Stomach (tissue), 9 donors: Measurements from ENCODE around the gene IL20RA. TPM values are rescaled to one million over a fixed set of nuclear protein-coding genes. Genes with fewer than 3 reads are reported as not detected.

Experiments
- DNase-seq, 2 donors: peaks; one replicate each; pipeline versions ENCODE4 v3.0.0 to v3.0.0-alpha.2; 2013 to 2019
- H3K27ac ChIP-seq, 5 donors: fragments of 200-600 bp in 4 of 5; sonication (generic) in 4 of 5; one replicate each; pipeline ENCODE4 v1.5.1; 2013 to 2019; ENCODE audit warnings: mild to moderate bottlenecking in 1 of 5, moderate library complexity in 1 of 5
- H3K27me3 ChIP-seq, 3 donors: fragments of 200-600 bp; sonication (generic); one replicate each; pipeline ENCODE4 v1.5.1; 2017 to 2019; ENCODE audit warnings: mixed run types in 1 of 3
- H3K36me3 ChIP-seq, 4 donors: fragments of 200-600 bp; sonication (generic); 1 replicate in 3 of 4; 2 replicates in 1 of 4; pipeline ENCODE4 v1.5.1; 2016 to 2019
- H3K4me1 ChIP-seq, 4 donors: fragments of 200-600 bp; sonication (generic); one replicate each; pipeline ENCODE4 v1.5.1; 2016 to 2019
- H3K4me3 ChIP-seq, 4 donors: fragments of 200-600 bp; sonication (generic) in 3 of 4; one replicate each; pipeline ENCODE4 v1.5.1; 2016 to 2019; ENCODE audit warnings: mild to moderate bottlenecking in 1 of 4
- H3K9me3 ChIP-seq, 4 donors: fragments of 200-600 bp; sonication (generic); one replicate each; pipeline ENCODE4 v1.5.1; 2016 to 2019
- CTCF ChIP-seq, 7 experiments: fragments of 450-650 bp in 4 of 7; fragments of 200-600 bp in 3 of 7; sonication (generic) in 3 of 7; IDR thresholded peaks; one replicate each; pipeline ENCODE4 v1.5.1; 2016 to 2019; ENCODE audit warnings: antibody characterized with exemption in 7 of 7, control low read depth in 2 of 7, mild to moderate bottlenecking in 1 of 7
- EP300 ChIP-seq: sonication (generic); formaldehyde crosslinking; IDR thresholded peaks from one replicate; pipeline ENCODE4 v1.6.1; 2017; ENCODE audit warnings: antibody characterized with exemption
- POLR2A ChIP-seq, 4 donors: fragments of 450-650 bp; IDR thresholded peaks; one replicate each; pipeline ENCODE4 v1.6.1; 2016; ENCODE audit warnings: antibody characterized with exemption in 4 of 4, control low read depth in 2 of 4, mild to moderate bottlenecking in 1 of 4, moderate library complexity in 1 of 4
- POLR2AphosphoS5 ChIP-seq, 3 donors: sonication (generic); formaldehyde crosslinking; IDR thresholded peaks; one replicate each; pipeline ENCODE4 v1.6.1; 2016; ENCODE audit warnings: antibody characterized with exemption in 3 of 3
- WGBS, 5 donors: extraction: QIAGEN DNeasy Blood & Tissue Kit in 3 of 5; methylation state at CpG; one replicate each; pipeline versions ENCODE4 v1.1.5 to v1.1.7; 2013 to 2018; 5-methylcytosine and 5-hydroxymethylcytosine counted together
- intact Hi-C: fragments of 100-400 bp; cut with DNase I; formaldehyde crosslinking; loops from one replicate; pipeline ENCODE4 v1.15.1; 2023; ENCODE audit warnings: low total_unique reads
- polyA plus RNA-seq, 3 donors: library from polyadenylated mRNA; stranded (reverse); fragments of 200-250 nt; gene quantifications; one replicate each; pipeline ENCODE4 v1.2.3, GENCODE V29; 2013
- total RNA-seq, 5 donors: library from RNA; depleted of rRNA; stranded (reverse); fragments of >200 nt; gene quantifications; one replicate each; pipeline versions ENCODE4 v1.1.0 to v1.2.3, GENCODE V29; 2014 to 2016
- donor health status: healthy with polysubstance abuse.
- donor health status: Bipolar disorder and iron deficiency.
- donor health status: healthy.

Gene IL20RA
- total and polyA plus RNA-seq, 8 donors: 0.45 to 38.5 (median 7.0) TPM

- H3K36me3 ChIP-seq: no peaks in the 10 kb centered on the region
- H3K9me3 ChIP-seq: no peaks in the 10 kb centered on the region
- DNase-seq: no peak
- intact Hi-C loops: no loop called here
- H3K4me1 ChIP-seq: peaks cover 0 to 16% (median 8%) of the 10 kb centered on the region in 4 donors
- peak overlapping the region in 4 of 5 donors; percentile 12 to 37 (median 26) for H3K27ac ChIP-seq
- no peak for TF ChIP-seq POLR2AphosphoS5 (IDR thresholded peaks at IDR 0.05)
- no peak for TF ChIP-seq CTCF (IDR thresholded peaks at IDR 0.05)
- TF ChIP-seq POLR2A (IDR thresholded peaks at IDR 0.05): no peak
- H3K4me3 ChIP-seq: no peak overlapping the region
- peaks cover 0 to 35% (median 0%) of the 10 kb centered on the region in 3 donors for H3K27me3 ChIP-seq
Observed at GRCh38 chr6:136995521-136995920, 49.2 kb downstream of the IL20RA start.

- H3K4me1 ChIP-seq: peaks cover 0 to 19% (median 11%) of the 10 kb centered on the region in 4 donors
- no peak overlapping the region for H3K4me3 ChIP-seq
- H3K27me3 ChIP-seq: peaks cover 0 to 42% (median 5%) of the 10 kb centered on the region in 3 donors
- 28 to 44% (median 40%) methylated on average over 5 of the region's 5 CpGs for WGBS, 5 donors
- DNase-seq: peak in 1 of 2 donors; percentile 83
- intact Hi-C loops: no loop called here
- no peak for TF ChIP-seq POLR2A (IDR thresholded peaks at IDR 0.05)
- peak in 2 of 3 donors; percentile 37 to 81 for TF ChIP-seq POLR2AphosphoS5 (IDR thresholded peaks at IDR 0.05)
- H3K9me3 ChIP-seq: no peaks in the 10 kb centered on the region
- peak overlapping the region in 4 of 5 donors; percentile 12 to 37 (median 26) for H3K27ac ChIP-seq
- H3K36me3 ChIP-seq: no peaks in the 10 kb centered on the region
Observed at GRCh38 chr6:136994782-136995181, 50.0 kb downstream of the IL20RA start.

GRCh38 chr6:136992113-136992512 lies 52.7 kb downstream of the IL20RA start:
- no peak for DNase-seq
- H3K9me3 ChIP-seq: no peaks in the 10 kb centered on the region
- no peaks in the 10 kb centered on the region for H3K36me3 ChIP-seq
- H3K27ac ChIP-seq: no peak overlapping the region
- 54 to 60% (median 58%) methylated on average over 3 of the region's 3 CpGs for WGBS, 5 donors
- intact Hi-C loops: no loop called here
- no peak overlapping the region for H3K4me3 ChIP-seq
- H3K27me3 ChIP-seq: peaks cover 0 to 64% (median 13%) of the 10 kb centered on the region in 3 donors
- H3K4me1 ChIP-seq: peaks cover 0 to 26% (median 15%) of the 10 kb centered on the region in 4 donors
- TF ChIP-seq EP300 (no peak), POLR2AphosphoS5 (IDR thresholded peaks at IDR 0.05) (no peak), POLR2A (IDR thresholded peaks at IDR 0.05) (no peak), CTCF (IDR thresholded peaks at IDR 0.05) (no peak)

GRCh38 chr6:136991646-136992045 lies 53.1 kb downstream of the IL20RA start:
- Histone ChIP-seq H3K4me3 (no peak overlapping the region), H3K27me3 (peaks cover 0 to 64% (median 13%) of the 10 kb centered on the region in 3 donors), H3K27ac (no peak overlapping the region), H3K36me3 (no peaks in the 10 kb centered on the region), H3K9me3 (no peaks in the 10 kb centered on the region), H3K4me1 (peaks cover 0 to 26% (median 15%) of the 10 kb centered on the region in 4 donors)
- intact Hi-C loops: no loop called here
- TF ChIP-seq EP300: no peak
- TF ChIP-seq POLR2A (IDR thresholded peaks at IDR 0.05): no peak
- no peak for TF ChIP-seq CTCF (IDR thresholded peaks at IDR 0.05)
- TF ChIP-seq POLR2AphosphoS5 (IDR thresholded peaks at IDR 0.05): no peak
- no peak for DNase-seq

GRCh38 chr6:136990754-136991153 lies 54.0 kb downstream of the IL20RA start:
- Histone ChIP-seq H3K9me3 (no peaks in the 10 kb centered on the region), H3K27me3 (peaks cover 0 to 64% (median 13%) of the 10 kb centered on the region in 3 donors), H3K27ac (no peak overlapping the region), H3K4me3 (no peak overlapping the region), H3K36me3 (no peaks in the 10 kb centered on the region), H3K4me1 (peaks cover 0 to 26% (median 15%) of the 10 kb centered on the region in 4 donors)
- no peak for DNase-seq
- TF ChIP-seq CTCF (IDR thresholded peaks at IDR 0.05): no peak
- TF ChIP-seq EP300: no peak
- no peak for TF ChIP-seq POLR2AphosphoS5 (IDR thresholded peaks at IDR 0.05)
- TF ChIP-seq POLR2A (IDR thresholded peaks at IDR 0.05): no peak
- intact Hi-C loops: no loop called here
- 79 to 89% (median 82%) methylated on average over 3 of the region's 3 CpGs for WGBS, 5 donors
